PC-9 (cell line): ENCODE results near the gene THAP8.

Experiments used
- CTCF ChIP-seq: fragments of 200-600 bp; sonication (generic); conservative IDR thresholded peaks from 2 replicates; pipeline ENCODE4 v1.6.1; 2017; ENCODE audit warnings: mixed run types, antibody characterized with exemption, mild to moderate bottlenecking, moderate library complexity
- EZH2 ChIP-seq: fragments of 200-600 bp; sonication (generic); IDR thresholded peaks from 2 replicates; pipeline ENCODE4 v1.8.0; 2017; ENCODE audit warnings: antibody characterized with exemption, low read depth

- TF ChIP-seq CTCF (no peak), EZH2 (no peak)
Observed at GRCh38 chr19:36025541-36025940, 28.5 kb downstream of the THAP8 start.
